Gastroesophageal sphincter (tissue), 3 donors: Measurements from ENCODE around the gene TBX21.

Experiments
- EP300 ChIP-seq: sonication (generic); formaldehyde crosslinking; IDR thresholded peaks from one replicate; pipeline ENCODE4 v1.6.1; 2017; ENCODE audit warnings: antibody characterized with exemption, mild to moderate bottlenecking
- POLR2A ChIP-seq, 2 donors: fragments of 450-650 bp; IDR thresholded peaks; one replicate each; pipeline ENCODE4 v1.6.1; 2017; ENCODE audit warnings: antibody characterized with exemption in 2 of 2, mild to moderate bottlenecking in 2 of 2, moderate library complexity in 1 of 2
- POLR2AphosphoS5 ChIP-seq: sonication (generic); formaldehyde crosslinking; IDR thresholded peaks from one replicate; pipeline ENCODE4 v1.6.1; 2017; ENCODE audit warnings: antibody characterized with exemption
- TF ChIP-seq, protein P1 (sequence below), 4 experiments: fragments of 200-600 bp in 2 of 4; fragments of 450-650 bp in 2 of 4; sonication (generic) in 1 of 4; IDR thresholded peaks; one replicate each; pipeline ENCODE4 v1.5.1; 2017 to 2019; ENCODE audit warnings: antibody characterized with exemption in 4 of 4, mild to moderate bottlenecking in 2 of 4, moderate library complexity in 2 of 4

DNA sequence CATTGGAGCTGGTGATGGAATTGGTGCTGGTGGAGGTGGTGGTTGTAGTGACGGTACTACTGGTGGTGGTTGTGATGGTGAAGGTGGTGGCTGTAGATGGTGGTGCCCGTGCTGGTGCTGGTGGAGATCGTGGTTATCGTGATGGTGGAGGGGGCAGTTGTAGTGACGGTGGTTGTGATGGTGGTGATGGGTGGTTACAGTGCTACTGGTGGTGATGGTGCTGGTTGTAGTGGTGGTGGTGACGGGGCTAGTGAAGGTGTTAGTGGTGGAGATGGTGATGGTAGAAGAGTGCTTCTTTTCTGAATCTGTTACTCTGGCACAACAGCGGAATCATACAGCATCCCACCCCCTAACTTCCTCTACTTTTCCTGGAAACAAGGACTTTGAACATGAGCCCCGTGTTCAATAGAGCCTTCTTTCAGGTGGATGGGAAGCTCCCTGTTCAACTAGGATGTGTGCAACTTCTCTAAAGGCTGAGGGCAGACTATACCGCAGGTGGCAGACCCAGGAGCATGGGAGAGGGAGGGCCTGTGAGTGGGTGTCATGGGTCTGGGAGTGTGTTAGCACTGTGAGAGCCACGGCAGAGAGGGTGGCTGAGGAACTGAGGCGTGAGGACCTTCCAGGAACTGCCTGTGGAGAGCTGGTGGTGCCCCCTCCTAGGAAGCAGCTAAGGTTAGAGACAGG, 8.2 kb downstream of the TBX21 start:
- TF ChIP-seq, protein P1, sequence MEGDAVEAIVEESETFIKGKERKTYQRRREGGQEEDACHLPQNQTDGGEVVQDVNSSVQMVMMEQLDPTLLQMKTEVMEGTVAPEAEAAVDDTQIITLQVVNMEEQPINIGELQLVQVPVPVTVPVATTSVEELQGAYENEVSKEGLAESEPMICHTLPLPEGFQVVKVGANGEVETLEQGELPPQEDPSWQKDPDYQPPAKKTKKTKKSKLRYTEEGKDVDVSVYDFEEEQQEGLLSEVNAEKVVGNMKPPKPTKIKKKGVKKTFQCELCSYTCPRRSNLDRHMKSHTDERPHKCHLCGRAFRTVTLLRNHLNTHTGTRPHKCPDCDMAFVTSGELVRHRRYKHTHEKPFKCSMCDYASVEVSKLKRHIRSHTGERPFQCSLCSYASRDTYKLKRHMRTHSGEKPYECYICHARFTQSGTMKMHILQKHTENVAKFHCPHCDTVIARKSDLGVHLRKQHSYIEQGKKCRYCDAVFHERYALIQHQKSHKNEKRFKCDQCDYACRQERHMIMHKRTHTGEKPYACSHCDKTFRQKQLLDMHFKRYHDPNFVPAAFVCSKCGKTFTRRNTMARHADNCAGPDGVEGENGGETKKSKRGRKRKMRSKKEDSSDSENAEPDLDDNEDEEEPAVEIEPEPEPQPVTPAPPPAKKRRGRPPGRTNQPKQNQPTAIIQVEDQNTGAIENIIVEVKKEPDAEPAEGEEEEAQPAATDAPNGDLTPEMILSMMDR (IDR thresholded peaks at IDR 0.05), result no peak
- TF ChIP-seq POLR2A (IDR thresholded peaks at IDR 0.05), result no peak
- no peak for TF ChIP-seq POLR2AphosphoS5
- TF ChIP-seq EP300, result no peak
